NCI-H69 (cell line): ENCODE results near the gene SPOCK2.
A peak's percentile ranks its signal among the peaks of the same experiment; 100 is the strongest.

Experiments
- DNase-seq: peaks from one replicate; lab custom pipeline; 2025; lab: John Stamatoyannopoulos, UW

SPOCK2 gene

GRCh38 chr10:72029414-72029813 lies 58.9 kb downstream of the SPOCK2 start:
- no peak for DNase-seq

- no peak for DNase-seq
These were observed 60.9 kb downstream of the SPOCK2 start for GRCh38 chr10:72027498-72027897.

GRCh38 chr10:72026278-72027111 lies 61.9 kb downstream of the SPOCK2 start:
- DNase-seq: peak; percentile 14

GRCh38 chr10:72025832-72026231 lies 62.5 kb downstream of the SPOCK2 start:
- no peak for DNase-seq

- DNase-seq: no peak
These were observed 63.0 kb downstream of the SPOCK2 start for GRCh38 chr10:72025400-72025799.

- no peak for DNase-seq
These were observed 63.8 kb downstream of the SPOCK2 start for GRCh38 chr10:72024596-72024995.

GRCh38 chr10:72022228-72022627 lies 66.1 kb downstream of the SPOCK2 start:
- DNase-seq: no peak

- no peak for DNase-seq
These were observed 67.2 kb downstream of the SPOCK2 start for GRCh38 chr10:72020914-72021809.

- DNase-seq: no peak
These were observed 69.1 kb downstream of the SPOCK2 start for GRCh38 chr10:72019085-72019876.

- peak; percentile 19 for DNase-seq
These were observed 71.6 kb downstream of the SPOCK2 start for GRCh38 chr10:72016608-72017300.

GRCh38 chr10:72015841-72016240 lies 72.5 kb downstream of the SPOCK2 start:
- DNase-seq: no peak

- DNase-seq: no peak
These were observed 73.4 kb downstream of the SPOCK2 start for GRCh38 chr10:72014785-72015480.

GRCh38 chr10:72014197-72014596 lies 74.2 kb downstream of the SPOCK2 start:
- no peak for DNase-seq

- no peak for DNase-seq
These were observed 75.0 kb downstream of the SPOCK2 start for GRCh38 chr10:72013202-72013945.

GRCh38 chr10:72012796-72013195 lies 75.6 kb downstream of the SPOCK2 start:
- no peak for DNase-seq

- DNase-seq: no peak
These were observed 76.3 kb downstream of the SPOCK2 start for GRCh38 chr10:72011976-72012512.

GRCh38 chr10:72011468-72011867 lies 76.9 kb downstream of the SPOCK2 start:
- DNase-seq: no peak

- DNase-seq: no peak
These were observed 77.3 kb downstream of the SPOCK2 start for GRCh38 chr10:72011016-72011415.

- peak; percentile 26 for DNase-seq
These were observed 77.9 kb downstream of the SPOCK2 start for GRCh38 chr10:72010234-72010973.
